Activated CD4-positive, CD25-positive, alpha-beta regulatory T cell treated with anti-CD3 and anti-CD28 coated beads, Interleukin-2, amount 50 U/mL, for 24 hours (primary cell): Measurements from ENCODE around the gene RABEPK.
"Not testable (repeated sequence)": the region's sequence is repeated elsewhere in the genome, so short reads cannot be mapped to it uniquely, and the experiment has no call there.

ENCODE experiments used
- ATAC-seq, 2 donors: fragments of 150-1000 bp; cut with Tn5 transposase; one replicate each; pipeline ENCODE4 v1.10.0; 2021; ENCODE audit warnings: mild to moderate bottlenecking in 1 of 2, moderate library complexity in 1 of 2

Gene RABEPK

DNA sequence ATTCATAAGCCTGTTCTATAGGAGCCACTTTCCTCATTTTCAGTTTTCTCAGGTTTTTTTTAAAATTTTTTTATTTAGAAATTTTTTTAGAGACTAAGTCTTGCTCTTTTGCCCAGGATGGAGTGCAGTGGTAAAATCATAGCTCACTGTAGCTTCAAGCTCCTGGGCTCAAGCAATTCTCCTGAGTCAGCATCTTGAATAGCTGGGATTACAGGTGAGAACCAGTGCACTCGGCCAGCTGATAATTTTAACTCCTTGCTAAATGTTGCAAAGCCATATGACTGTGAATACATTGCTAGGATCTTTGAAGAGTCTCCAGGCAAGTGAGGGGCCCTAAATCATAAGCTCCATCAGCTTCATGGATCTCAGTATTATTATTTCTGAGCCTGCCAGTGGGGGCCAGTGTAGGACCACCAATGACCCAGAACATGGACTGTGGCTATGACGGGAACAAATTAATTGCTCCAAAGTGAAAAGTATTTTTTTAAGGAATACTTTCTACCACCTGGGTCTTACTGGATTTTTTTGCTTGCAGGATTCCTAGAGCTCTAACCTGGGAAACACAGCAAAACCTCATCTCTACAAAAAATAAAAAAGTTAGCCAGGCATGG is 55.5 kb downstream of the RABEPK start:
- no peak for ATAC-seq

DNA sequence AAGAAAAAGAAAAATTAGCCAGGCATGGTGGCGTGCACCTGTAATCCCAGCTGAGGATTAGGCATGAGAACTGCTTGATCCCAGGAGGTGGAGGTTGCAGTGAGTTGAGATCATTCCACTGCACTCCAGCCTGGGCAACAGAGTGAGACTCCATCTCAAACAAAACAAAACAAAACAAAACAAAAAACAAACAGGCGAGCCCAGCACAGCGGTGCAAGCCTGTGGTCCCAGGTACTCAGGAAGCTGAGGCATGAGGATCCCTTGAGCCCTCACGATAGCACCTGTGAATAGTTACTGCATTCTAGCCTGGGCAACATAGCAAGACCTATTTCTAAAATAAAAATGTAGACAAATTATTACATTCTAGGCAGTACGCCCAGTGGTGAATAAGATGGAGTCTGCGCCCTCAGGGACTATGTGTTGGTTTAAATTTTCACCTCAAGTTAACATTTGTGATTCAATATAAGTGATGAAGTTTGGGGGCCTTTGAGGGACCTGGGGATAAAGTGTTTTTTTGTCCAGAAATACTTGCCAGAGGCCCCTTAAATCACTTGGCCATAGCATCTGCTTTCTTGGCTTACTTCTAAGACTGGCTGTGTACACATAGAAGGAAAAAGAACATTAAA is 57.9 kb downstream of the RABEPK start:
- ATAC-seq, result no peak

DNA sequence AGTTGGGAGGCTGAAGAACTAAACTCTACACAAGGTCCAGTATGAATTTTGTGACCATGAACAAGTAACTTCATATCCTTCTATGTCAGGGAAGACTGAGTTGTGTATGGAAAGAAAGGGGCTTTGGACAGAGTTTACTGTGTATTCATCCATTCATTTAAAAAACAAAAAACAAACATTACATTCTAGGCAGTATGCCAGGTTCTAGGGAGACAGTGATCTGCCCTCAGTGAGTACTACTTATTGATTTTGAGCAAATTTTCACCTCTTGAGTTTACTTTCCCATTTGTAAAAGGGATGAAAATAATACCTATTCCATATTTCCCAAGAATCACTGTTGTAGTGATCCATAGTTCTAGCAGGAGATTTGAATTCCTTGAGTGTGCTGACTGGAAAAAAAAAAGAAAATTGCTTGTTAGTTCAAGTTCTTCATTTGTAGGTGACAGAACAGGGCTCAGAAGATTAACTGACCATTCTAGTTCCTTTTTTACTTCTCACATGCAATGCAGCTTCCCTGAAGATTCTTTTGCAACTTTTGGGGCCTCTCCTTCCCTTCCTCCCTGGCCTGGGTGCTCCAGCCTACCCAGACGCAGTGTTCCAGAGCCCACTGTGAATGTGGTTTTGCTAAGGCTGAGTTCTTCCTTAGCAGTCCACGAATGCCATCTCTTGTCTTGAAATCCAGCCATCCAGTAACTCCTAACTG is 58.6 kb downstream of the RABEPK start:
- ATAC-seq, result no peak

DNA sequence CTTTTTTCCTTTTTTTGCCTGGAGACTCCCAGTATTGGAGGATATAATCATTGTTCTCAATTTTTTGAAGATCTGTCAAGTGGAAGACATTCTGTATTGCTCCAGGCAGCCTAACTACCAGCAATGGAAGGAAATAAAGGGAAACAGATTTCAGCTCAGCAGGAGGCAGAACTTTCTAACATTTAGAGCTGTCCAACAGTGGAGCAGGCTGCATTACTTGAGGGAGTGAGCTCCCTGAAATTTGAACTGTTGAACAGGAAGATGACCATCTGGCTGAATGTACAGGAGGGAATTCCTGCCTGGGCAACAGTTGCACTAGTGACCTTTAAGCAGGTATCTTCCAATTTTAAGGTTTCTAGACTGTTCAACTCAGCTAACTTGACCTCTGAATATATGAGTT is 60.2 kb downstream of the RABEPK start:
- no peak for ATAC-seq

DNA sequence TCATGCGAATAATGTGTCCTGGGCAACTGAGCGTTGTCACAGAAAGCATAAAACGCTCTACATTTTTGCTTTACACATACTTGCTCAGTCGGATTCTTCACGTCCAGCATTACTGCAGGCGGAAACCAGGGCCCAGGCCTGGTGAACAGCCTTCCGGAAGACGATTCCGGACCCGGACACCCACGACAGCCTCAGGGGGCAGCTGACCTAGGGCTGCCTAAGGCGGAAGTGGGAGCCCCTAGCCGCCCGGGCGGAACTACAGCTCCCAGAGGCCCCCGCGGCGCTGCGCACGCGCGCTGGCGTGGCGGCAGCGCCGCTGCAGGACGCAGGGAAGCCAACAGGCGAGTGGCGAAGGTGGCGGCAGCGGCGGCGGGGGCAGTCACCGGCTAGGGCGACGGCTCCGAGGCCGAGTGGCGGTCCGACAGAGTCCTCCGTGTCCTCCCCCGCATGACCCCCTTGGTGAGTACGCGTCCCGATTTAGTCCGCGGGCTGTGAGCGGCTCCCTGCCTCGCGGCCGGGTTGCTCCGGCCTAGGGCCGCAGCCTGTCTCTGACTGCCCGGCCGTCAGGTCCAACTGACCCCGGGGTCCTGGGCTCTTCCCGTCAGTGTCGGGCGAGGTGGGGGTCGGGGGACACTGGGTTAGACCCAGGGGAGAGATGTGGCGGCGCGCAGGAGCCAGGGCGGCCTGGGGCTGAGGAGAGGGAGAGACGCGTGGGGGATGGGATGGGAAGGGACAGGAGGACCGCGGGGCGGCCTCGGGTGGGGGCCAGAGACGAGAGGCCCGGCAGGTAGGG is 61.4 kb downstream of the RABEPK start, which contains the start of gene GAPVD1:
Gene GAPVD1, plus strand, starts transcription at position 326 of the 793 bp plus-strand sequence. CDS start 37,096 bp downstream, outside the sequence.
- ATAC-seq, result peak; percentile 98 to 99

DNA sequence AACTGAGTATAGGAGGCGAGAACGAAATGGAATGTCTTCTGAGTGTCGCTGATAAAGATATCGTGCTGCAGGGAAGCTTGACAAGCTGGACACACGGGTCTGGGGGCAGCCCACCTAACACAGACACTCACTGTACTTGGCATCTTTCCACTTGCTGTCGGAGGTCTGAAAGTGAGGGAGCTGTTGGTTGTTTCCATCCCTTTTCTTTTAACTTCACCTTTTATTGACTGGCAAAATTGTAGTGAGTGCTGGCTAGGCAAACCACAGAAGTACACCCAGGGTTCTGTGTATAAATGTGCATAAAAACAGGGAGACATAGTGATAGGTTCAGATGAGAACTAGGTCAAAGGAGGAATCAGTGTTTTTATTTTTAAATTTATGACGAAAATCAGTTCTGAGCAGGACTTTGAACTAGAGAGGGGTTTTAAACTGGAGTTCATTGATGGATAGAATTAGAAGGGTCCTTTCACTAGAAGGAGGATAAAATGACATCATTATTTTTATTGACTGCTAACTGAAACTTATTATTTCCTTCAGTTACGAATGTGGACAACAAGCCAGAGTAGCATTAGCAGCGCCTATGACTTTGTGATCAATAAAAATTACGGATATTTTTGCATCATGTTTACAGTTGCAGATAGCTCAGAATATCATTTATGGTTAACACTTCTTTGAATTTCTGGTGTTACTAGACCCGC is 62.1 kb downstream of the RABEPK start:
- no peak for ATAC-seq

DNA sequence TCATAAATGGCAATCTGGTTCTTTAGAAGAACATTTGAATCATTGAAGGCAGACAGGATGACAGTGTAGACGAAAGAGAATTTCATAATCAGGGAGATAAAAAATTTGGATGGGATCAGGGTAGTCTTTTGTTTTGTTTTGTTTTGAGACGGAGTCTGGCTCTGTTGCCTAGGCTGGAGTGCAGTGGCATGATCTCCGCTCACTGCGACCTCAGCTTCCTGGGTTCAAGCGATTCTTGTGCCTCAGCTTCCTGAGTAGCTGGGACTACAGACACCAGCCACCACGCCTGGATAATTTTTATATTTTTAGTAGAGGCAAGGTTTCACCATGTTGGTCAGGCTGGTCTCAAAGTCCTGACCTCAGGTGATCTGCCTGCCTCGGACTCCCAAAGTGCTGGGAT is 63.7 kb downstream of the RABEPK start:
- ATAC-seq, result not testable (repeated sequence)

DNA sequence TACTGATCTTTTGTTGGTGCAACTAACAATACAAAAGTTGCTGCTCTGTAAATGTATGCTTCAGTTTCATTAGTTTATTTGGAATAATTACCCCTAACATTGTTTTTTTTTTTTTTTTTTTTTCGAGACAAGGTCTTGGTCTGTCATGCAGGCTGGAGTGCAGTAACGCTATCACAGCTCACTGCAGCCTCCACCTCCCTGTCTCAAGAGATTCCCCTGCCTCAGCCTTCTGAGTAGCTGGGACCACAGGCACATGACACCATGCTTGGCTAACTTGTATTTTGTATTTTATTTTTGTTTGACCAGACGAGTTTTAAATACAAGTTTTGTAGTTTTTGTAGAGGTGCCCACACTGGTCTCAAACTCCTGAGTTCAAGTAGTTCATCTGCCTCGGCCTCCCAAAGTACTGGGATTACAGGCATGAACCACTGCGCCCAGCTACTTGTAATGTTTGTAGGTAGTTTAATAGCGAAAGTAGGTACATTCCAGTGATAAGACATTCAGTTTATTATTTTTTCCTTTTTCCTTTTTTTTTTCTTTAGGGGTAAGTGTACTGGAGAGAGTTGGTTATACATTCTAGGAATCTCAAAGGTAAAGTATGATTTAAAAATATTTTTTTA is 68.2 kb downstream of the RABEPK start:
- no peak for ATAC-seq

DNA sequence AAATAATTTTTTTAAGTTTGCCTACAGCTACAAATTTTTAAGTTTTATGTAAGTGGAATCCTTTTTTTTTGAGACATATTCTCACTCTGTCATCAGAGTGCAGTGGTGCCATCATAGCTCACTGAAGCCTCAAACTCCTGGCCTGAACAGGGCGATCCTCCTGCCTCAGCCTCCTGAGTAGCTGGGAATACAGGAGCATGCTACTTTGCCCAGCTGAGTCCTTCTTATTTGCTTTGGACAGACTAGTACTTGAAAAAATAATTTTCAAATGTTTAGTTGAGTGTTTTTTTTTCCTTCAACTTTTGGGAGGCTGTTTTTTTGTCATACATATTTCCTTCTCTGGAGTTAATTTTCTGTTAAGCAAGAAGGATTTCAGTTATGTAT is 68.7 kb downstream of the RABEPK start:
- ATAC-seq, result no peak

DNA sequence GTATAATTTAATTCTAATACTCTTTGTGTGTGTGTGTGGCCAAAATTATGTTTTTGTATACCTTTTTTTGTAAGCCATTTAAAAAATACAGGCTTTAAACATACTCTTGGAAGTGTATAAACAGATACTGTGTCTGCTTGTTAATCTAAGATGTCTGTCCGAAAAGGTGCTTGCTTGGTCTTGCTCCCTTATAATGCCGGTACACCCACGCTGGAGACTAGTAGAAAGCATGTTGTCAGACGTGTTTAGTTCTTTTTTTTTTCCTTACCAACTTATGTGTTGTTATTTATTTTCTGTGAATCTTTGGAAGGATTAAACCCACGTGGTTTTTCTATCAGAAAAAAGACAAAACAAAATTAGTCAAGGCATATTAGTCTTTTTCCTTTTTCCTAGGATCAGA is 70.7 kb downstream of the RABEPK start:
- no peak for ATAC-seq

DNA sequence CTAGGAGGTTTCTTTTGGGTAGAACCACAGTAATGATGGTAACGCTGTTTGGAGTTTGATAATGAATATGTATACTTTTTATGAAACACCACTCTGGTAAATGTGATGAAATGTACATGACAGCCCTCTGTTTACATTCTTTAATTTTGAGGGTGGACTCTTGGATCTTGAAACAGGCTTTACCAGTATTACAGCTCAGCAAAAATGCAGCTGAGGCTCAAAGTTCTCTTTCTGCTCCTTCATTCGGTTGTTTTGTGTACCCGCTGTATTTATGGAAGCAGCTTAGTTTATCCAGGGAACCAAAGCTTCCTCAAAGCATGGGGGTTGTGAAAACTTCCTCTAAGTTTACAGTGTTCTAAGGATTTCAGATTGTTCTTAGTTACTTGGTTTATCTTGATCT is 72.4 kb downstream of the RABEPK start:
- no peak for ATAC-seq

DNA sequence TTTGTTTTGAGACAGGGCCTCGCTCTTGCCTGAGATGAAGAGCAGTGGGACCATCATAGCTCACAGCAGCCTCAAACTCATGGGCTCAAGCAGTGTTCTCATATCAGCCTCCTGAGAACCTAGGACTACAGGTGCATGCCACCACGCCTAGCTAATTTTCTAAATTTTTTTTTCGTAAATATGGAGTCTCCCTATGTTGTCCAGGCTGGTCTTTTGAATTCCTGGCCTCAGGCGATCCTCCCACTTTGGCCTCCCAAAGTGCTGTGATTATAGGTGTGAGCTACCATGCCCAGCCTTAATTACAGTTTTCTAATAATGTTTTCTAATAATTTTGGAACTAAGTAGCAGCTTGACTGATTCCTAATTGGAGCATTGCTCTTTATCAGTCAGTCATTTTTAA is 76.4 kb downstream of the RABEPK start:
- no peak for ATAC-seq

DNA sequence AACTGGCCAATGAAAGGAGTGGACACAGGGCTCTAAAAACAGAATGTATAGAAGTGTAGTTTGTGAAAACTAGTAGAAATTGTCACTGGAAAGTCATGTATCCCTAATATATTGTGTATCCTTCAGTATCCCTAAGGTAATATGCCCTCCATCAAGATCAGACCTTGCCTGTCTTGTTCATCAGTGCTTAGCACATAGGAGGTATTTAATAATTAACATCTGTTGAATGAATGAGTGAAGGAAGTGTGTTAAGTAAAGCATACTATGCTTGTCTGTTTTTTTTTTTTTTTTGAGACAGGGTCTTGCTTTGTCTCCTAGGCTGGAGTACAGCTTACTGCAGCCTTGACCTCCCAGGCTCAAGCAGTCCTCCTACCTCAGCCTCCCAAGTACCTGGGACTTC is 77.1 kb downstream of the RABEPK start:
- no peak for ATAC-seq

DNA sequence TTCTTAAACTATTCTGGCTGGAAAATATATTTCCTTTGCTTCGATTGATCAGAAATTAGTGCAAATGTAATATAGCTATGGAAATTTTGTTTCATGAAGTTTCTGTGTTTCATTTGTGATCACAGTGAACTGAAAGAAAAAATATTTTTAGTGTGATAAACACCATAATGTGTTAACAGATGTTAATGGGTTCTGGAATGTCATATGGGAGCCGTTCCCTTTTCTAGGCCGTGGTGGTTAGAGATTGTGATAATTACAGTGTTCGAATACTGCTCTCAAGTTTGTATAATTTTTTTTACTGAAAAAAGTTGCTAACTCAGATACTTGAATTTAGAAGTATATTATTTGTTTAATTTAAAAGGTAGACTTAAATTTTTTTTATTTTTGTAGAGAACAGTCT is 80.6 kb downstream of the RABEPK start:
- no peak for ATAC-seq
